Activated effector memory CD4-positive, alpha-beta T cell treated with anti-CD3 and anti-CD28 coated beads, Interleukin-2, amount 50 U/mL, for 16 hours (primary cell): ENCODE results near the gene BUB1B.

Experiments
- DNase-seq: peaks from one replicate; pipeline ENCODE4 v3.0.0-alpha.2; 2020

BUB1B gene

DNA sequence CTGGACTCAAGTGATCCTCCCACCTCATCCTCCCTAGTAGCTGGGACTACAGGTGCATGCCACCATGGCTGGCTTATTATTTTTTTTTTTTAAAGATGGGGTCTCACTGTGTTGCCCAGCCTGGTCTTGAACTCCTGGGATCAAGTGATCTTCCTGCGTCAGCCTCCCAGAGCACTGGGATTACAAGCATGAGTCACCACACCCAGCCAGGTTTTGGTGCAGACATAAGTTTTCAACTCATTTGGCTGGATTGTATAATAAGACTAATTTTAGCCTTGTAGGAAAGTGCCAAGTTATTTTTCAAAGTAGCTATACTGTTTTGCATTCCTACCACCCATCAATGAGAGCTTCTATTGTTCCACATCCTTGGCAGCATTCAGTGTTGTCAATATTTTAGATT lies 32.1 kb downstream of the BUB1B start:
- no peak for DNase-seq

DNA sequence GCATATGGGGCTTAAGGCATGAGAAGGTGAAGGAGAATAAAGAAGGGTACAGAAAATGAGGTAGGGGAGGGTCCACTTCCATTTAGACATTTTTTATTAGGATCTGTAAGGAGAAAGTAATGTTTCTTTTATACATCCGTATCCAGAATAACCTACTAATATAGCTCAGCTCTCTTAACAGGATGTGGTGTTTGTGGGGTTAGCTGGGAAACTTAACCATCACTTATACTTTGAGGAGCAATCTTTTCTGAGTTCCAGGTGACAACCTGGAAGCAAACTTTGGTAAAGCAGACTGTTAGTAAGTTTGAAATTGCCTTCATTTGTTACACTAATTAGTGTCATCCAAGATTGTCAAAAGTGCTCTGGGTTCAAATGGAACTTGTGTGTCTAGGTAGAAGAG lies 36.6 kb downstream of the BUB1B start:
- no peak for DNase-seq

- DNase-seq = no peak
Observed at GRCh38 chr15:40198355-40199085, 37.7 kb downstream of the BUB1B start.

DNA sequence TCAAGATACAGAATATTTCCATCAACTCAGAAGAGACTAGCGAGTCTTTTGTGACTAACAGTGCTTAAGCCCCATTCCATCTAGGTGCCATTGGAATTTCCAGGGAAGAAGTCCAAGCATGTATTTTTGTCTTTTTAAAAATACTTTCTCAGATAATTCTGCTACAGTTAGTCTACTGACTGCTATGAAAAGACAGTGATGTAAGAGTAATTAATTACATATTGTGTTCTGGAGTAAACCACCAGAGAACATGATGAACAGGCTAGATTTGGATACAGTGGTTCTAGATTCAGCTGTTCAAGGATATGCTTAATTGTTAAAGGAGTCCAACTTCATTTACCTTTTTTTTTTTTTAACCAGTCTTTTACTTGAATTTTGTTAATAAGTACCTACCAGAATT lies 43.2 kb downstream of the BUB1B start:
- no peak for DNase-seq

- no peak for DNase-seq
Observed at GRCh38 chr15:40217166-40217824, 56.4 kb downstream of the BUB1B start.

- DNase-seq = no peak
Observed at GRCh38 chr15:40219801-40220200, 58.9 kb downstream of the BUB1B start.

DNA sequence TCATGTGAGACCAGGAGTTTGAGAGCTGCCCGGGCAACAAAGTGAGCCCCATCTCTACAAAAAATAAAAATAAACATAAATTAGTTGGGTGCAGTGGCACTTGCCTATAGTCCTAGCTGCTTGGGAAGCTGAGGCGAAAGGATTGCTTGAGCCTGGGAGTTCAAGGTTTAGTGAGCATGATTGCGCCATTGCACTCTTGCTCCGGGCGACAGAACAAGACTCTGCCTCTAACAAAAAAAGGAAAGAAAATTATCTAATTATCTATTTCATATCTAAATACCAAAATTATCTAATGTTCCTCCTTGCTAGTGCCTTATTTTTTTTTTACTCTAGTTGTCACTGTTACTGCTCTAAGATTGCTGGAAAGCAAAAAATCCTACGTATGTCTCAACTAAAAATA lies 61.3 kb downstream of the BUB1B start:
- no peak for DNase-seq

DNA sequence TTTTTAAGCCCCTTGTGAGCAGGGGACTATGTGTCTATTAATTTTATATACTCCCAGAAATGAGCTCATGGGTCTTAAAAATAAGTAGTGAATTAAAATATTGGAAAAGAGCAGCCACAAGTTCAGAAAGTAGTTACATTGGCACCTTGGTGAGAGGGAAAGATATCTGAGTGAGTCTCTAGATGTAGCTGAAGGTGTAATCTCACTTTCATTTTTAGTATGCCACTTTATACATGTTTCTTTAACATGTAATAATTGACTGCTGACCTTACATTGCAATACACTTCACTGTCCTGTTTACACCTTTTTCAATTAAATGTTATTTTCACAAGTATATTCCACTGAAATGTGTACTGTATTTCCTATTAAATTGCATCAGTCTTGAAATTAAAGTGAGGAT lies 65.9 kb downstream of the BUB1B start:
- no peak for DNase-seq

DNA sequence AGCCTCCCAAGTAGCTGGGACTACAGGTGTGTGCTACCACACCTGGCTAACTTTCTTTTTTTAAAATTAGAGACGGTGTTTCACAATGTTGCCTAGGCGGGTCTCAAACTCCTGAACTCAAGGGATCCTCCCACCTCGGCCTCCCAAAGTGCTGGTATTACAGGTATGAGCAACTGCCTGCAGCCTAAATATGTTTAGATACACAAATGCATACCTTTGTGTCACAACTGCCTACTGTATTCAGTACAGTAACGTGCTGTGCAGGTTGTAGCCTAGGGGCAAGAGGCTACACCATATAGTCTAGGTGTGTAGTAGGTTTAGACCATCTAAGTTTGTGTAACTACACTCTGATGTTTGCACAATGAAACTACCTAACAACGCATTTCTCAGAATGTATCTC lies 68.4 kb downstream of the BUB1B start:
- DNase-seq = no peak

GRCh38 chr15:40229956-40230355 lies 69.1 kb downstream of the BUB1B start:
- DNase-seq = no peak

GRCh38 chr15:40232625-40233070 lies 71.8 kb downstream of the BUB1B start:
- no peak for DNase-seq

- no peak for DNase-seq
Observed at GRCh38 chr15:40233727-40234577, 73.1 kb downstream of the BUB1B start.

GRCh38 chr15:40234783-40235182 lies 73.9 kb downstream of the BUB1B start:
- DNase-seq = no peak

- DNase-seq = no peak
Observed at GRCh38 chr15:40235201-40235885, 74.5 kb downstream of the BUB1B start.

- peak; percentile 74 for DNase-seq
Observed at GRCh38 chr15:40238532-40239403, 77.9 kb downstream of the BUB1B start, which contains the start of gene PAK6. TSS of gene PAK6 (plus strand) at chr15:40239063. CDS start at chr15:40264786, 25,723 bp downstream.

DNA sequence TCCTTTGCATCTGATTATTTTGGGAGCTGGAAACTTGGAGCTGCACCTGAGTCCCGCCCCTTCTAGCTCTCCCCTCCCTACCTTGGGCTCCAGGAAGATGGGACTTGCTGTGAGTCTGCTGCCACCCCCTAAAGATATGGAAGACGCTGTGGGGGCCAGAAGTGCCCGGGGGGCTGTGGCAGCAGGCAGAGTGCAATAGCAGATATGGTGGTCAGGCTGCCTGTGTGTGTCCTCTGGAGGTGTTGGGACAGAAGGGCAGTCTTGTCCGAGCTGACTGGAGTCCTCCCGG lies 78.5 kb downstream of the BUB1B start:
- no peak for DNase-seq

GRCh38 chr15:40239693-40240618 lies 79.1 kb downstream of the BUB1B start:
- peak; percentile 56 for DNase-seq

- peak; percentile 43 for DNase-seq
Observed at GRCh38 chr15:40240619-40241221, 79.9 kb downstream of the BUB1B start.

DNA sequence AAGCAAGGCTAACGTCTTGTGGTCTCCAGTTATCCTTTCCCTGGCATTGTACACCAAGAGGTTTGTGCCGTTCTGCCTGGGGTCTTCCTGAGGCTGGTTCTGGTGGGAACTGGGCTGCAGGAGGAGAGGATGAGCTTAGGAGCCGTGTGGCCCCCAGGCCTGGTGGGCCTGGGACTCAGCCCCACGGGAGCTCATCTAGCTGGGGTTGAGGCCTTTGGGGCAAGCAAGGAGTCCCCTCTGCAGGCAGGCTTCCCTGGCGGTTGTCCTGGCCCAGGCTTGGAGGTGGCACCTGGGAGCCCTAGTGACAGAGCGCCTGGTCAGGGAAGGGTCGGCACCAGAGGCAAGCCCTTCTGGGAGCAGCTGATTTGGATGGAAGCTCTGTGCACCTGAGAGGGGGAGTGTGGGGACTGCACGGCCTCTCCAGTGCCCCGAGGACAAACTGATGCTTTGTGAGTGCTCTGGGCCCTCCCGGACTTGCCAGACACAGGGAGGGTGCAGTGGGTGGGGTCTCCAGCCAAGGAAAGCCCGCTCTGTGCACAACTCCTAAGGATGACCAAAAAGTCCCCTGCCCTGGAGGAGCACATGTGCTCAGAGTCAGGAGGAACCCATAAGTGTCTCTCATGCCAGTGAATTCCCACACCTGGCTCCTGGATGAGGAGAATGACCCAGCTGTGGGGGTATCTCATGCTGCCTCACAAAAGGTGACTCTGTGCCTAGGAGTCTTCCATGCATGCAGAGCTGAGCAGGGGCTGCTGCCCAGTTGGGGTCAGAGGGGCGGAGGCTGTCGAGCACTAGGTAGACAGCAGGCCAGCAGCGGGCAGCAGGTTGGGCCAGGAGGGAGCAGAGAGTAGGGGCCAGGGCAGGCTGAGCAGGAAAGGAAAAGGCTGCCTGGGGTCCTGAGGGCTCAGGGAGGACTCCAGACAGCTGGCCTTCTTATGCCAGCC lies 80.7 kb downstream of the BUB1B start:
- DNase-seq = peak; percentile 50
